HG03108 (cell line): Measurements from ENCODE around the gene GEMIN2.
"Not testable (repeated sequence)": the region's sequence is repeated elsewhere in the genome, so short reads cannot be mapped to it uniquely, and the experiment has no call there.

ENCODE experiments used
- ATAC-seq: cut with Tn5 transposase; IDR thresholded peaks from one replicate; pipeline ENCODE4 v1.9.1; 2021; ENCODE audit warnings: moderate library complexity; ENCODE audit not compliant: unreplicated experiment

Gene GEMIN2

DNA sequence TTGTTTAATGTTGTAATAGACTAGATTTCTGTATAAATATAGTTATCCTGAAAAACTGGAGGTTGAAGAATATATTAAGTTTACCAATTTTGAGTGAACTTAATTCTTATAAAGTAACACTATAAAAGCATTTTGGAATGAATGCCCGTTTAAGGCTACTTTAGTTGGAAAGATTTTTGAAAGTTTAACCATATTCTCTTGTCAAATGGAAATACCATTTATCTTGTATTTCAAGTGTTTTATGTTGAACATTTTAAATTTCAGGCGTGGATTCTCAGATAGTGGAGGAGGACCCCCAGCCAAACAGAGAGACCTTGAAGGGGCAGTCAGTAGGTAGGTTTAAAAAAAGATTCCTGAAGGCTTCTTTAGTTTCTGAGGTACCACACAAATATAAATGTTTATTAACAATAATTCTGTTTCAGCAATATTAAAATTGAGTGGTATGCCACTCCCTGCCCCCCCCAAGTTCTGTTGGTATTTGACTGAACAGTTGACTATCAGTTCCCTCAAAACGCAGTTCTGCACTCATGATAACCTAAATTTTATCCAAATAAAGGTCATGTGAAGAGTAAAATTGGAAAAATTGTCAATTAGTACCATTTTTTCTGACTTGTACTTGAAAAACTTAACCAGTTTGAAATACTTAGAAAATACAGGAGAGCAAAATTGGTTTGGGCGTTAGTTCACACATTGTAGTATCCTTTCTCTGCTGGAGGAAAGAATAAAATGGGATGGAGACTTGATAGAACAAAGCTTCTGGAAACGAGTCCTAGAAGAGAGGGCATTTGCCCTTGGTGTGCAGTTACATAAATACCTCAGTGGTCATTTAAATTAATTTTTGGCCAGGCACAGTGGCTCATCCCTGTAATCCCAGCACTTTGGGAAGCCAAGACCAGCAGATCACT lies 62.4 kb downstream of the GEMIN2 start:
- no peak for ATAC-seq

DNA sequence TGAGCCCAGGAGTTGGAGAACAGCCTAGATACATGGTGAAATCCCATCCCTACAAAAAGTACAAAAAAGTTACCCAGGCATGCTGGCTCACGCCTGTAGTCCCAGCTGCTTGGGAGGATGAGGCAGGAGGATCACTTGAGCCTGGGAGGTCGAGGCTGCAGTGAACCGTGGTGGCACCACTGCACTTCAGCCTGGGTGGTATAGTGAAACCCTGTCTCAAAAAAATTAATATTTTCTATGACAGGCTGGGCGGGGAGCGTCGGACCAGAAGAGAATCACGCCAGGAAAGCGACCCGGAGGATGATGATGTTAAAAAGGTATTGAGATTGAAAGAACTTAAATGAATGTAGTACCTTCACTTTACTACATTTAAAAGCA lies 63.0 kb downstream of the GEMIN2 start:
- no peak for ATAC-seq

DNA sequence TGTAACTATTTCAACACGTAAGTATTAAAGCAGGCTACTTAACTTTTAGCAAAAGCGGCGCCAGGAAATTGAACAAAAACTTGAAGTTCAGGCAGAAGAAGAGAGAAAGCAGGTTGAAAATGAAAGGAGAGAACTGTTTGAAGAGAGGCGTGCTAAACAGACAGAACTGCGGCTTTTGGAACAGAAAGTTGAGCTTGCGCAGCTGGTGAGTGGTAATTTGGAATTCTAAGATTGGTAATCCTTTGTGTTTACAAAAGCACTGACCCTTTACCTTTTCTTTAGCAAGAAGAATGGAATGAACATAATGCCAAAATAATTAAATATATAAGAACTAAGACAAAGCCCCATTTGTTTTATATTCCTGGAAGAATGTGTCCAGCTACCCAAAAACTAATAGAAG lies 64.9 kb downstream of the GEMIN2 start:
- no peak for ATAC-seq

DNA sequence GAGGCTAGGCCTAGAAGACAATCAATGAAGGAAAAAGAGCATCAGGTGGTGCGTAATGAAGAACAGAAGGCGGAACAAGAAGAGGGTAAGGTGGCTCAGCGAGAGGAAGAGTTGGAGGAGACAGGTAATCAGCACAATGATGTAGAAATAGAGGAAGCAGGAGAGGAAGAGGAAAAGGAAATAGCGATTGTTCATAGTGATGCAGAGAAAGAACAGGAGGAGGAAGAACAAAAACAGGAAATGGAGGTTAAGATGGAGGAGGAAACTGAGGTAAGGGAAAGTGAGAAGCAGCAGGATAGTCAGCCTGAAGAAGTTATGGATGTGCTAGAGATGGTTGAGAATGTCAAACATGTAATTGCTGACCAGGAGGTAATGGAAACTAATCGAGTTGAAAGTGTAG lies 66.4 kb downstream of the GEMIN2 start:
- ATAC-seq = no peak

DNA sequence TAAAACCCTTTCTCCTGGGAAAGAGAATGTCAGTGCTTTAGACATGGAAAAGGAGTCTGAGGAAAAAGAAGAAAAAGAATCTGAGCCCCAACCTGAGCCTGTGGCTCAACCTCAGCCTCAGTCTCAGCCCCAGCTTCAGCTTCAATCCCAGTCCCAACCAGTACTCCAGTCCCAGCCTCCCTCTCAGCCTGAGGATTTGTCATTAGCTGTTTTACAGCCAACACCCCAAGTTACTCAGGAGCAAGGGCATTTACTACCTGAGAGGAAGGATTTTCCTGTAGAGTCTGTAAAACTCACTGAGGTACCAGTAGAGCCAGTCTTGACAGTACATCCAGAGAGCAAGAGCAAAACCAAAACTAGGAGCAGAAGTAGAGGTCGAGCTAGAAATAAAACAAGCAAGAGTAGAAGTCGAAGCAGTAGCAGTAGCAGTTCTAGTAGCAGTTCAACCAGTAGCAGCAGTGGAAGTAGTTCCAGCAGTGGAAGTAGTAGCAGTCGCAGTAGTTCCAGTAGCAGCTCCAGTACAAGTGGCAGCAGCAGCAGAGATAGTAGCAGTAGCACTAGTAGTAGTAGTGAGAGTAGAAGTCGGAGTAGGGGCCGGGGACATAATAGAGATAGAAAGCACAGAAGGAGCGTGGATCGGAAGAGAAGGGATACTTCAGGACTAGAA lies 67.0 kb downstream of the GEMIN2 start:
- ATAC-seq = no peak

DNA sequence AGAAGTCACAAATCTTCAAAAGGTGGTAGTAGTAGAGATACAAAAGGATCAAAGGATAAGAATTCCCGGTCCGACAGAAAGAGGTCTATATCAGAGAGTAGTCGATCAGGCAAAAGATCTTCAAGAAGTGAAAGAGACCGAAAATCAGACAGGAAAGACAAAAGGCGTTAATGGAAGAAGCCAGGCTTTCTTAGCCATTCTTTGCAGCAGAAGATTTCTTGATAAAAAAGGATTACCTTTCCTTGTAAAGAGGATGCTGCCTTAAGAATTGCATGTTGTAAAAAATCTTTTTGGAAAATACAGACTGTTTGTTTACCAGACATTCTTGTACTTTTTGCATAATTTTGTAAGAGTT lies 67.5 kb downstream of the GEMIN2 start:
- no peak for ATAC-seq

DNA sequence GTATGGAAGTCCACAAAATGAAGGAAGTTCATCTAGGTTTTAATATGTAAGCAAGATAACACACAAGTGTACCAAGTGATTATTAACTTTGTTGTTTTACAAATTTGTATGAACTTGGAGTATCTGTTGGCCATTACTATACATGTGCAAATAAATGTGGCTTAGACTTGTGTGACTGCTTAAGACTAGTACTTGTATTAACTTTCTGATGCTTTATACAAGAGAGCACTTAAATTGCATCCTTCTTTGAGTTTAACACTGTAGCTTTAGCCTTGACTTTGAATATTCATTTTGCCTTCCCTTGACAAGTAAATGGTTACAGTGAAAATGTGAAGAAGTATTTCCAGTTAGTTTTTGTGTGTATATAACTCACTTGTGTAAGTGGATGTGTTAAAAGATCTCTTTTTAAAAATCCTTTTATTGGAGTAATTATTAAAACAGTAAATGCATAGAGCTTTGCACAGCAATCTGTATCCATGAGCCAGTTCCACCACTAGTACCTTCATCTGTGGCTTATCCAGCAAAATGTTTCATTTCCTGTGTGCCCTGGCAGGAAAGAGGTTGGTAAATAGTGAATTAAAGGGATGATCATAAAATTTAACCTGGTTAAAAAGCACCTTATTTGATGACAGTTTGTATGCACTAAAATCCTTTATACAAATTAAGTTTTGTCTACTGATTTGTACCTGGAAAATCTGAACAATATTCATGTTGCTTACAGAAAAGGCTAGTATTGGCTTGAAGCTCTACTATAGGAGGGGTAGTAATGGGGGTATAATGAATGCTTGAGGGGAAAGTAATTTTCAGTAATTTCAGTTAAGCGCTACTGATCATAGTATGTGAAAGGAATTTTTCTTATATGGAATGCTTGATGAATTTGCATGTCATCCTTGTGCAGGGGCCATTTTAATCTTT lies 68.9 kb downstream of the GEMIN2 start:
- no peak for ATAC-seq

DNA sequence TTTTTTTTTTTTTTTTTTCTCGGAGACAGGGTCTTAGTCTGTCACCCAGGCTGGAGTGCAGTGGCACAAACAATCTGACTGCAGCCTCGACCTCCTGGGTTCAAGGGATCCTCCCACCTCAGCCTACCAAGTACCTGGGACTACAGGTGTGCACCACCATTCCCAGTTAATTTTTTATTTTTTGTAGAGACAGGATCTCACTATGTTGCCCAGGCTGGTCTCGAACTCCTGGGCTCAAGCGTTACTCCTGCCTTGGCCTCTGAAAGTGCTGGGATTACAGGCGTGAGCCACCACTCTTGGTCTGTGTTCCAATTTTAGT lies 69.5 kb downstream of the GEMIN2 start:
- not testable (repeated sequence) for ATAC-seq

DNA sequence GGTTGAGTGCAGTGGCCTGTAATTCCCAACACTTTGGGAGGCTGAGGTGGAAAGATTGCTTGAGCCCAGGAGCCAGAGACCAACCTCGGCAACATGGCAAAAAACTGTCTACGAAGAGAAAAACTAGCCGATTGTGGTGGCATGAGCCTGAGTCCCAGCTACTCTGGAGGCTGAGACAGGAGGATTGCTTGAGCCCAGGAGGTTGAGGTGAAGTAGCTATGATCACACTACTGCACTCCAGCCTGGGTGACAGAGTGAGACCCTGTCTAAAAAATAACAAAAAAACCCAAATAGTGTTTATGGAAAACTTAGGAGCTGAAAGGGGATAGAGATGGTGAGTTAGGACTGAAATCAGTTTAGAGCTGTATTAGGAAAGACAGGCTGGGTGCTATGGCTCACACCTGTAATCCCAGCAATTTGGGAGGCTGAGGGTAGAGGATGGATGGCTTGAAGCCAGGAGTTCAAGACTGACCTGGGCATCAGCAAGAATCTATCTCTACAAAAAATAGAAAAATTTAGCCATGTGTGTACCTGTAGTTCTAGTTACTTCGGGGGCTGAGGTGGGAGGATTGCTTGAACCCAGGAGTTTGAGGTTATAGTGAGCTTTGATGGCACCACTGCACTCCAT lies 70.6 kb downstream of the GEMIN2 start:
- ATAC-seq = no peak

DNA sequence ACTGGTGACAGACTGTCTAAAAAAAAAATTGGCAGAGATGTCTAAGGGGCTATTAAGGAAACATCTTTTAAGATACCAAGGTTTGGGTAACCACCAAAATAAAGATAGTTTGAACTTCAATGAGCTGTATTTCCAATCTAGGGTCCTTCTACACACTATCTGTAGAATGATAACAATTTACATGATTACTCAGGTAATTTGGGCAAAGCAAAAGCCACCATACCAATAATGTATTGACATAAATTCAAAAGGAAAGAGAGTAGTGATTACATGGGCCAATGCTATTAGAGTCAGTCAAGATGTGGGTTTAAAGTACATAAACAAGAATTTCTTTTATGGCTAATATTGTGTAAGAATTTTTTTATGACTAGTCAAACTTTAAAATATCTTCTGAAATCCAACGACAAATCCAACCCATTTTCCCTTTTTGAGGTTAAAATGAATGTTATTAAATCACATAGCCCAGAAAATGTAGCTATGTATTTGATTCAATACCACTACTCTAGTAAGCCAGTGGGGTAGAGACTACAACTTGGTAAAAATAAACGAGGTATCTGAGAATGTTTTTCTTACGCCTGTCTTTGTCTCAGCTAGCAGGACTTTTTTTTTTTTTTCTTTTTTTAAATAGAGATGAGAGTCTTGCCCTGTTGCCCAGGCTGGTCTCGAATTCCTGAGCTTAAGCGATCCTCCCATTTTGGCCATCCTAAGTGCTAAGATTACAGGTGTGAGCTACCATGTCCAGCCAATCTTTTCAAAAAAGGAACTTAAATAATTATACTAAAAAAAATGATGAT lies 71.3 kb downstream of the GEMIN2 start:
- no peak for ATAC-seq
